Measurements from ENCODE around the gene PAQR8.

PAQR8 gene

GRCh38 chr6:52346503-52346902, 15.4 kb upstream of the PAQR8 start:
- DNase-seq: no peak
- no peaks in the 10 kb centered on the region for H3K9me3 ChIP-seq (ENCODE audit: control insufficient read depth, low read length)
- no peak overlapping the region for H3K4me3 ChIP-seq (ENCODE audit: insufficient read depth, low read depth, low read length, poor library complexity, severe bottlenecking)

GRCh38 chr6:52347818-52348217, 14.1 kb upstream of the PAQR8 start:
- Histone ChIP-seq H3K27ac (ENCODE audit: insufficient read depth, low read length, poor library complexity, severe bottlenecking) (no peak overlapping the region), H3K27me3 (replicated peaks; ENCODE audit: control insufficient read depth, insufficient read depth, low read length, poor library complexity, severe bottlenecking) (no peaks in the 10 kb centered on the region), H3K9me3 (ENCODE audit: control insufficient read depth, low read length) (no peaks in the 10 kb centered on the region), H3K4me3 (ENCODE audit: insufficient read depth, low read depth, low read length, poor library complexity, severe bottlenecking) (no peak overlapping the region), H3K36me3 (ENCODE audit: control insufficient read depth, insufficient read depth, low read length) (no peaks in the 10 kb centered on the region), H3K4me1 (ENCODE audit: control insufficient read depth, insufficient read depth, low read length, poor library complexity, severe bottlenecking) (no peaks in the 10 kb centered on the region)
- no peak for DNase-seq

More at GRCh38 chr6:52346503-52346902, 15.4 kb upstream of the PAQR8 start:
- Histone ChIP-seq H3K36me3 (ENCODE audit: control insufficient read depth, insufficient read depth, low read length) (no peaks in the 10 kb centered on the region), H3K27me3 (replicated peaks; ENCODE audit: control insufficient read depth, insufficient read depth, low read length, poor library complexity, severe bottlenecking) (no peaks in the 10 kb centered on the region), H3K27ac (ENCODE audit: insufficient read depth, low read length, poor library complexity, severe bottlenecking) (no peak overlapping the region), H3K4me1 (ENCODE audit: control insufficient read depth, insufficient read depth, low read length, poor library complexity, severe bottlenecking) (no peaks in the 10 kb centered on the region)

- H3K9me3 ChIP-seq (ENCODE audit: control insufficient read depth, low read length): no peaks in the 10 kb centered on the region
- no peaks in the 10 kb centered on the region for H3K27me3 ChIP-seq (replicated peaks; ENCODE audit: control insufficient read depth, insufficient read depth, low read length, poor library complexity, severe bottlenecking)
- no peaks in the 10 kb centered on the region for H3K36me3 ChIP-seq (ENCODE audit: control insufficient read depth, insufficient read depth, low read length)
- H3K4me1 ChIP-seq (ENCODE audit: control insufficient read depth, insufficient read depth, low read length, poor library complexity, severe bottlenecking): no peaks in the 10 kb centered on the region
- no peak overlapping the region for H3K27ac ChIP-seq (ENCODE audit: insufficient read depth, low read length, poor library complexity, severe bottlenecking)
- no peak for DNase-seq
- H3K4me3 ChIP-seq (ENCODE audit: insufficient read depth, low read depth, low read length, poor library complexity, severe bottlenecking): no peak overlapping the region
These were observed 10.1 kb upstream of the PAQR8 start for GRCh38 chr6:52351879-52352238.

- H3K27ac ChIP-seq (ENCODE audit: insufficient read depth, low read length, poor library complexity, severe bottlenecking): no peak overlapping the region
- H3K9me3 ChIP-seq (ENCODE audit: control insufficient read depth, low read length): no peaks in the 10 kb centered on the region
- H3K4me3 ChIP-seq (ENCODE audit: insufficient read depth, low read depth, low read length, poor library complexity, severe bottlenecking): no peak overlapping the region
- no peaks in the 10 kb centered on the region for H3K27me3 ChIP-seq (replicated peaks; ENCODE audit: control insufficient read depth, insufficient read depth, low read length, poor library complexity, severe bottlenecking)
- no peaks in the 10 kb centered on the region for H3K36me3 ChIP-seq (ENCODE audit: control insufficient read depth, insufficient read depth, low read length)
- no peak for DNase-seq
- no peaks in the 10 kb centered on the region for H3K4me1 ChIP-seq (ENCODE audit: control insufficient read depth, insufficient read depth, low read length, poor library complexity, severe bottlenecking)
These were observed 9.5 kb upstream of the PAQR8 start for GRCh38 chr6:52352239-52353018.

GRCh38 chr6:52356017-52356416, 5.9 kb upstream of the PAQR8 start:
- H3K9me3 ChIP-seq (ENCODE audit: control insufficient read depth, low read length): no peaks in the 10 kb centered on the region
- no peaks in the 10 kb centered on the region for H3K4me1 ChIP-seq (ENCODE audit: control insufficient read depth, insufficient read depth, low read length, poor library complexity, severe bottlenecking)
- DNase-seq: no peak
- H3K36me3 ChIP-seq (ENCODE audit: control insufficient read depth, insufficient read depth, low read length): no peaks in the 10 kb centered on the region
- H3K27ac ChIP-seq (ENCODE audit: insufficient read depth, low read length, poor library complexity, severe bottlenecking): no peak overlapping the region
- H3K4me3 ChIP-seq (ENCODE audit: insufficient read depth, low read depth, low read length, poor library complexity, severe bottlenecking): no peak overlapping the region
- no peaks in the 10 kb centered on the region for H3K27me3 ChIP-seq (replicated peaks; ENCODE audit: control insufficient read depth, insufficient read depth, low read length, poor library complexity, severe bottlenecking)

GRCh38 chr6:52359403-52359802, 2.5 kb upstream of the PAQR8 start:
- H3K4me3 ChIP-seq (ENCODE audit: insufficient read depth, low read depth, low read length, poor library complexity, severe bottlenecking): no peak overlapping the region
- H3K27me3 ChIP-seq (replicated peaks; ENCODE audit: control insufficient read depth, insufficient read depth, low read length, poor library complexity, severe bottlenecking): no peaks in the 10 kb centered on the region
- no peak overlapping the region for H3K27ac ChIP-seq (ENCODE audit: insufficient read depth, low read length, poor library complexity, severe bottlenecking)
- peaks cover 12% of the 10 kb centered on the region for H3K4me1 ChIP-seq (ENCODE audit: control insufficient read depth, insufficient read depth, low read length, poor library complexity, severe bottlenecking)
- H3K9me3 ChIP-seq (ENCODE audit: control insufficient read depth, low read length): no peaks in the 10 kb centered on the region
- DNase-seq: no peak
- no peaks in the 10 kb centered on the region for H3K36me3 ChIP-seq (ENCODE audit: control insufficient read depth, insufficient read depth, low read length)

GRCh38 chr6:52360028-52360427, 1.9 kb upstream of the PAQR8 start:
- Histone ChIP-seq H3K9me3 (ENCODE audit: control insufficient read depth, low read length) (no peaks in the 10 kb centered on the region), H3K27ac (ENCODE audit: insufficient read depth, low read length, poor library complexity, severe bottlenecking) (no peak overlapping the region), H3K27me3 (replicated peaks; ENCODE audit: control insufficient read depth, insufficient read depth, low read length, poor library complexity, severe bottlenecking) (no peaks in the 10 kb centered on the region), H3K4me3 (ENCODE audit: insufficient read depth, low read depth, low read length, poor library complexity, severe bottlenecking) (no peak overlapping the region), H3K36me3 (ENCODE audit: control insufficient read depth, insufficient read depth, low read length) (no peaks in the 10 kb centered on the region), H3K4me1 (ENCODE audit: control insufficient read depth, insufficient read depth, low read length, poor library complexity, severe bottlenecking) (peaks cover 12% of the 10 kb centered on the region)
- no peak for DNase-seq

GRCh38 chr6:52360601-52361413, 1.1 kb upstream of the PAQR8 start:
- no peak for DNase-seq
- no peaks in the 10 kb centered on the region for H3K9me3 ChIP-seq (ENCODE audit: control insufficient read depth, low read length)
- no peaks in the 10 kb centered on the region for H3K36me3 ChIP-seq (ENCODE audit: control insufficient read depth, insufficient read depth, low read length)
- H3K4me3 ChIP-seq (ENCODE audit: insufficient read depth, low read depth, low read length, poor library complexity, severe bottlenecking): no peak overlapping the region
- H3K4me1 ChIP-seq (ENCODE audit: control insufficient read depth, insufficient read depth, low read length, poor library complexity, severe bottlenecking): peaks cover 12% of the 10 kb centered on the region
- H3K27ac ChIP-seq (ENCODE audit: insufficient read depth, low read length, poor library complexity, severe bottlenecking): peak overlapping the region; percentile 93
- H3K27me3 ChIP-seq (replicated peaks; ENCODE audit: control insufficient read depth, insufficient read depth, low read length, poor library complexity, severe bottlenecking): no peaks in the 10 kb centered on the region

- Histone ChIP-seq H3K9me3 (ENCODE audit: control insufficient read depth, low read length) (no peaks in the 10 kb centered on the region), H3K27me3 (replicated peaks; ENCODE audit: control insufficient read depth, insufficient read depth, low read length, poor library complexity, severe bottlenecking) (no peaks in the 10 kb centered on the region), H3K4me3 (ENCODE audit: insufficient read depth, low read depth, low read length, poor library complexity, severe bottlenecking) (peak overlapping the region; percentile 26), H3K36me3 (ENCODE audit: control insufficient read depth, insufficient read depth, low read length) (peaks cover 2% of the 10 kb centered on the region), H3K27ac (ENCODE audit: insufficient read depth, low read length, poor library complexity, severe bottlenecking) (peak overlapping the region; percentile 93), H3K4me1 (ENCODE audit: control insufficient read depth, insufficient read depth, low read length, poor library complexity, severe bottlenecking) (peaks cover 12% of the 10 kb centered on the region)
- peak; percentile 3 to 16 (median 5) for DNase-seq
These were observed 472 bp upstream of the PAQR8 start for GRCh38 chr6:52361414-52361944.

Data from effector memory CD4-positive, alpha-beta T cell (primary cell).